NCI-H187 treated with DMSO at 0.1 percent for 48 hours (cell line): ENCODE data around the gene CRACR2A.

Source experiments
- DNase-seq: peaks from one replicate; lab custom pipeline; 2025; lab: John Stamatoyannopoulos, UW

Gene CRACR2A

GRCh38 chr12:3622021-3622821, 130.7 kb downstream of the CRACR2A start:
- no peak for DNase-seq

- DNase-seq: no peak
Measured at GRCh38 chr12:3620856-3621255, 132.1 kb downstream of the CRACR2A start.

DNA sequence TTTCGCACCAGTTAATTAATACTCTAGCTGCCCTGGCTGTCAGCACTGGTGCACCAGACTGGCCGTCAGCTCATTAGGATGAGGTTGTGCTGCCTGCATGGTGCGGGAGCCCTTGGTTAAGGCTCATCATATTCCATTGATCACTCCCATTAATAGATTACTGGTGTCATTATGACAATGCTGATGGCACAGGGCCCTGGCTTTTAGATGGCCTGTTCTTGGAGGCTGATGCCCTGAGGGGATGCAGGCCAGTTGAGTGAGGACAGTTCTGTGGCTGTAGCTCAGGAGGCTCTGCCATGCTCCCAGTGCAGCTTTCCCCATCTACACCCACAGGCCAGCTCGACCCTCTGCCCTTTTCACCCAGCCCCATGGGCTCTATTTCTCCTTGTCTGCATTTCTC, 135.3 kb downstream of the CRACR2A start:
- DNase-seq: no peak

DNA sequence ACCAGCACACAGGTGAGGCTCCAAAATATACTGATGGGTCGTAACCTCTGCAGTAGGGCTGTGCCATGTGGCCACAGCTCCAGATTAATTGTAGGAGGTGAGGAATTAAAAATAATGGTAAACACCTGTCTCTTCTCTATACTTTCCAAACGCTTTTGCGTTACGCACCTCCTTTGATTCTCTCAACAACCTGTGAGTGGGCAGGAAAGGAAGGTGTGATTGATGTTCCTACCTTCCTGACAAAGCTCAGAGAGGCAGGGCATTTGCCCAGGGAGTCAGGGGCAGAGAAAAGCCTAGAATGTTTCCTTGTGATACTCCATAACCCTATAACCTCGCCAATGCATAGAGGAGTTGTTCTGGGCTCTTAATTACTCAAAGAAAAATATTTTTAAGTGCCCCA, 137.0 kb downstream of the CRACR2A start:
- no peak for DNase-seq

DNA sequence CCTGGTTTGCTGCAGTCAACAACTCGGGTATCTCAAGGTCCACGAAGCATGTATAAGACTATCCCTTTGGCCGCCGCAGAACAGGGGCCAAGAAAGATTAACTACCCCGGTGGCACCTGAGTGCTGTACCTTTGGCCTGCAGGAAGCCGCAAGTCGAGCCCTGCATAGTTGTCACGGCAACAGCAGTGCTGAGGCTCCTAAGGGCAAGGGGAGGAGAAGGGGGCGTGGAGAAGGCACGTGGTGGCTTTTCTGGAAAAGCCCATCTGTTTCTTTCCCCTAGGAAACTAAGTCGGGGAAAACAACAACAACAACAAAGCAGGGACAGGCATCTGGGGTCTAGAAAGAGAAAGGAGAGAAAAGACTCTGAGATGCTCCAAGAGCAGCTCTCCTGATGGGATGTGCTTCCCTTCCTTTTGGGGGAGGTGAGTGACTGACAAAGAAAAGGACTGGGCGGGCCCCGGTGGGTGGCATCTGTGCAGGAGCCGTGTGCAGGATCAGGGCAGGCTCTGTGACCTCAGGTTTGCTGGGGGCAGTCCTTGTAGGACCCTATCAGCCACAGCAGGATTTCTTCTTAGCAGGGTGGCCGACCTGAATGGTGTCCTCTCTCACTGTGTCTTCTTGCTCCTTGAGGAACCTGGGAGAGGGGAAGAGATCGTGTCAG, 138.0 kb downstream of the CRACR2A start:
- no peak for DNase-seq

GRCh38 chr12:3613641-3614395, 139.1 kb downstream of the CRACR2A start:
- DNase-seq: no peak

GRCh38 chr12:3611860-3612703, 140.8 kb downstream of the CRACR2A start:
- DNase-seq: no peak

DNA sequence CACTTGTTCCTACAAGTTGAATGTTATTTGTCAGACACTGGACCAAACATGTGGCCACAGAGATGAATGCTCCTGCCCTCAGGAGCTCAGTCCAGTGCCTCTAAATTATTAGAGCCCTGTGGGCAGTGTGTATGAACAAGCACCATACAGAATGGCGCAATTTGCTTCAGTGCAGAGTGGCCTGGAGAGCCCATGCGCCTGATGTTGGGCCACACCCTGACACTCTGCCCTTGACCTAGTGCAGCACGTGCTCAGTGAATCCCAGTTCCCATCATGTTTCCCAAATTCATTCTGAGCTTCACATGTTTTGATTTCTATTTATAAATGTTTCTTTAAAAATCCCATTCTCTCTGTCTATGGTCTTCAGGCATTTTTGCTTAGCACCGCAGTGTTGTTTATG, 145.1 kb downstream of the CRACR2A start:
- no peak for DNase-seq

DNA sequence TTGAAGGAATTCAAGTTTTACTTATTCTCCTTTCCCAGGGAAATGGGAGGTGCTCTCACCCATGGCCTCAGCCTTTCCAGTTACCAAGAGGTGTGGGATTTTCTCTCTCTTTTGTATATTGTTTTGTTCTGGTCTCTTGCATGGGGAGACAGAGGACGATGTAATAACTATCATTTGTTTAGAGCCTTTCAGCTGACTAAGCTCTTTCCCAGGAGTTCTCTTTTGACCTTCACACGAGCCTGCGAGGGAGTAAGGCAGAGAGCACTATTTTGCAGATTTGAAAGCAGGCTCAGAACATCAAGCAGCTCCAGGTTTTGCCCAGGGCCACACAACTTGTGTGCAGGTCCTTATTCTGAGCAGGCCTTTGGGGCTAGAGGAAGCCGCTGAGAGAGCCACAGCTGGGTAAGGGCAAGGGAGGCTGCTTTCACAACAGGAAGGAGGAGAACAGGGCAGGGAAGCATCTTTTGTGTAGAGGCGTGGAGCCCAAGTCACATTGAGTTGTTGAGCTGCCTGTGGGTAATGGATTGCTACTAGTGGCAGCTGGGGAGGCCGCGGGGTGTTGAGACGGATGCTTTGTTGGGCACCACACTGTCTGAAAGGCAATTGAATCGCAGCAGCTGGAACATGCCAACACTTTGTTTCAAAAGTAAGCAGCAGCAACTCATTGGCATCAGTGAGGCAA, 145.7 kb downstream of the CRACR2A start:
- DNase-seq: no peak

DNA sequence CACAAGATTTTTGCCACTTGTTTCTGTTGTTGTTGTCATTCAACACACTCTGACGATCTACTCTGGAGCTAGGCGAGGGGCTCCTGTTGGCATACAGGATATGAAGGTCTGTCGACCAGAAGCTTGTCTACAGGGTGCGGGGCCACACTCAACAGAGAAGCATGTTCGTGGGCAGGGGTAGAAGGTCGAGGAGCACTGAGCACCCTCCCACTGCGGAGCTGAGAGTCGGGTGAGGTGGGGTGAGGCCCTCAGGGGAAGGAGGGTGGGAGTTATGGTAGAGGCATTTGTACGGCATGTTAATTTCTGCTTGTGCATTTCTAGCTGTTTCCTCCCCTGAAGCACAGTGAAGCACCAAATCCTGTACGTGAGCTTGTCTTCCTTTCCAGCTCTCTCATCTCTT, 146.8 kb downstream of the CRACR2A start:
- no peak for DNase-seq

DNA sequence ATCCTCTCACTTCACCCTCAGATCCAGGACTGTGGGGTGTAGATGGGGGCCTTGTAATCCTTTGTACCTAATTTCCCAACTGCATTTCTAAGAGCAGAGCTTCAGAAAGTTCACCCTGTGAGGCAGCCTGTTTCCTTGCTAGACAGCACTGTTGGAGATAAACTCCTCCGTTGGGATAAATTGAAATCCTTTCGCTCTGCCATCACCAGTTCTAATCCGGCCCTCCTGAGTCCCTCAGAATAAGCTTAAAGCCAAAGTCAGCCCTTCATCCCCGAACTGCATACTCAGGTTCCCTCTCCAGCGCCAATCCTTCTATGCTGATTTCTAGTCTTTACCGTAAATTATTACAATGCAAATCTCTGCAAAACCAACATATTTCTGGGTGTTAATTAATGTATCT, 147.2 kb downstream of the CRACR2A start:
- no peak for DNase-seq

- no peak for DNase-seq
Measured at GRCh38 chr12:3604748-3605586, 147.9 kb downstream of the CRACR2A start.

DNA sequence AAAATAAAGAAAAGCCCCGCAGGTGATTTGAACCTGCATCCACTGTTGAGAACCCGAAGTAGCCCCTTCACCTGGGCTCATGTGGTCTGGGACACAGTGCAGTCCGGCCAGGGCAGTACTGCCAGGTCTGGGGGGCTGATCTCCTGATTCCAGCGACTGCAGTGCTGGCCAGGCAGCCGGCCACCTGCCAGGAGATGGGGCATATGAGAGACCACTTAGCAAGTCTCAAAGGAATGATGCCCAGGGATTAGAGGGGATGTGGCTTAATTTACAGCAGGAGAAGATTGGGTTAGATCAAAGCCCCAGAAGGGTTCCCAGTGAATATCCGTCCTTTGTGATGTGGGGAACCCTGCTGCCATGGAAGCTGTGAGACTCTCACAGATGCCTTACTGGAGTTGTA, 148.6 kb downstream of the CRACR2A start:
- no peak for DNase-seq

DNA sequence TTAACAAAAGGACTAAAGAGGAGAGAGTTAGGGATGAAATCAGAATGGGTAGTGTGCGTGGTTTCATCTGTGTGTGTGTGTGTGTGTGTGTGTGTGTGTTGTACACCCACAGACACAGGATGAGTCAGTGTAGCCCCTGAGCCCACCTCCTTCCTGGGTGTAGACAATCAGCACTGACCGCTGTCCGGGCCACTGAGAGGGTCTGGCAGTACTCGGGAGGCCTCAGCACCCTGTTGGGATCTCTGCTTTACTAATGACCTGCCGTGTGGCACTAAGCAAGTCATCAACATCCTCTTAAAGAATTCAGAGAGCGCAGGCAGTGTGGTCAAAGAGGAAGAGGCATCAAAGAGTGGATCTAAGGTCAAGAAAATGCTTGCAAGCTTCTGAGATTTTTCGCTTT, 149.3 kb downstream of the CRACR2A start:
- DNase-seq: no peak

- DNase-seq: no peak
Measured at GRCh38 chr12:3602488-3602887, 150.4 kb downstream of the CRACR2A start.

- no peak for DNase-seq
Measured at GRCh38 chr12:3601461-3602150, 151.3 kb downstream of the CRACR2A start.

GRCh38 chr12:3600951-3601350, 152.0 kb downstream of the CRACR2A start:
- DNase-seq: no peak

- no peak for DNase-seq
Measured at GRCh38 chr12:3600039-3600720, 152.7 kb downstream of the CRACR2A start.
